ENCODE results near the gene SDR42E2. TPM values are rescaled to one million over a fixed set of nuclear protein-coding genes. Genes with fewer than 3 reads are reported as not detected.

The SDR42E2 gene
- total RNA-seq, 1 experiment from 2014 or later, result 0.05 TPM

DNA sequence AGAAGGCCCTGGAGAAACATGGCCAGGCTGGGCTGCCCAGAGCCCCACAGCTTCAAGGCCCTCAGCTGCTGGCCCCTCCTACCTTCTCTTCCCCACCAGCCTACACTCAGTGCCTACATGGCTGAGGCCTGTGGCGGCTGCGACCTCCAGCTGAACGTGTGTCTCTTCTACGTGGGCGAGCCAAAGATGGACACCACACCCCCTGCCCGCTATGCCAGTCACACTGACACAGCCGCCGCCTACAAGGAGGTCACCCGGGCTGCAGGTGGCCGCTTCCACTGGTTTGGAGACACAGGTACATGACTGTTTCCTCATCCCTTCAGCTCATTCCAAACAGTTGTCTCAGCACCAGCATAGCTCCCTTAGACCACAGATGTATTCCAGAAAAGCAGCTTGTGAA lies 29.5 kb upstream of the SDR42E2 start:
- no peak overlapping the region for H3K4me3 ChIP-seq (ENCODE audit: low read depth in 2 of 2, low read length in 2 of 2)
- DNase-seq (ENCODE audit: low read depth, low spot score), result no peak
- no TSS peak for BruUV-seq (replicated peaks)
- intact Hi-C loops (cut with micrococcal nuclease; ENCODE audit: unreplicated experiment) (no loop called here), in situ Hi-C loops (cut with HindIII; ENCODE audit: low pct_unique_long_range_greater_than_20kb, low sequenced_read_pairs) (no loop called here)
- peaks cover 4% of the 10 kb centered on the region for H3K27me3 ChIP-seq (ENCODE audit: control insufficient read depth, insufficient read depth, low read length)
- no peaks in the 10 kb centered on the region for H3K9me3 ChIP-seq (ENCODE audit: control insufficient read depth, insufficient read depth, low read depth, low read length)
- no peaks in the 10 kb centered on the region for H3K4me1 ChIP-seq (ENCODE audit: control insufficient read depth, insufficient read depth, low read length)
- ChIA-PET POLR2A (interaction anchor here (0.5 to 0.6 kb wide), 2 partner anchors 125 to 199 kb away, joined by 4 read pairs; no protein-coding TSS in a partner anchor), CTCF (interaction anchor here (0.6 kb wide), 1 partner anchor 9 kb away, joined by 5 read pairs; no protein-coding TSS in a partner anchor)
- TF ChIP-seq POLR2AphosphoS5 (IDR thresholded peaks at IDR 0.05; ENCODE audit: low read depth, low read length) (no peak), SIN3A (IDR thresholded peaks at IDR 0.05; ENCODE audit: borderline replicate concordance, insufficient read depth, low read depth, low read length) (no peak), TCF7L2 (IDR thresholded peaks at IDR 0.05; ENCODE audit: low read depth, low read length) (no peak)
- TF ChIP-seq, protein P1, sequence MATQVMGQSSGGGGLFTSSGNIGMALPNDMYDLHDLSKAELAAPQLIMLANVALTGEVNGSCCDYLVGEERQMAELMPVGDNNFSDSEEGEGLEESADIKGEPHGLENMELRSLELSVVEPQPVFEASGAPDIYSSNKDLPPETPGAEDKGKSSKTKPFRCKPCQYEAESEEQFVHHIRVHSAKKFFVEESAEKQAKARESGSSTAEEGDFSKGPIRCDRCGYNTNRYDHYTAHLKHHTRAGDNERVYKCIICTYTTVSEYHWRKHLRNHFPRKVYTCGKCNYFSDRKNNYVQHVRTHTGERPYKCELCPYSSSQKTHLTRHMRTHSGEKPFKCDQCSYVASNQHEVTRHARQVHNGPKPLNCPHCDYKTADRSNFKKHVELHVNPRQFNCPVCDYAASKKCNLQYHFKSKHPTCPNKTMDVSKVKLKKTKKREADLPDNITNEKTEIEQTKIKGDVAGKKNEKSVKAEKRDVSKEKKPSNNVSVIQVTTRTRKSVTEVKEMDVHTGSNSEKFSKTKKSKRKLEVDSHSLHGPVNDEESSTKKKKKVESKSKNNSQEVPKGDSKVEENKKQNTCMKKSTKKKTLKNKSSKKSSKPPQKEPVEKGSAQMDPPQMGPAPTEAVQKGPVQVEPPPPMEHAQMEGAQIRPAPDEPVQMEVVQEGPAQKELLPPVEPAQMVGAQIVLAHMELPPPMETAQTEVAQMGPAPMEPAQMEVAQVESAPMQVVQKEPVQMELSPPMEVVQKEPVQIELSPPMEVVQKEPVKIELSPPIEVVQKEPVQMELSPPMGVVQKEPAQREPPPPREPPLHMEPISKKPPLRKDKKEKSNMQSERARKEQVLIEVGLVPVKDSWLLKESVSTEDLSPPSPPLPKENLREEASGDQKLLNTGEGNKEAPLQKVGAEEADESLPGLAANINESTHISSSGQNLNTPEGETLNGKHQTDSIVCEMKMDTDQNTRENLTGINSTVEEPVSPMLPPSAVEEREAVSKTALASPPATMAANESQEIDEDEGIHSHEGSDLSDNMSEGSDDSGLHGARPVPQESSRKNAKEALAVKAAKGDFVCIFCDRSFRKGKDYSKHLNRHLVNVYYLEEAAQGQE (IDR thresholded peaks at IDR 0.05; ENCODE audit: insufficient read depth in 1 of 2, low read depth in 2 of 2, low read length in 1 of 2), result no peak
- TF ChIP-seq, protein P2, sequence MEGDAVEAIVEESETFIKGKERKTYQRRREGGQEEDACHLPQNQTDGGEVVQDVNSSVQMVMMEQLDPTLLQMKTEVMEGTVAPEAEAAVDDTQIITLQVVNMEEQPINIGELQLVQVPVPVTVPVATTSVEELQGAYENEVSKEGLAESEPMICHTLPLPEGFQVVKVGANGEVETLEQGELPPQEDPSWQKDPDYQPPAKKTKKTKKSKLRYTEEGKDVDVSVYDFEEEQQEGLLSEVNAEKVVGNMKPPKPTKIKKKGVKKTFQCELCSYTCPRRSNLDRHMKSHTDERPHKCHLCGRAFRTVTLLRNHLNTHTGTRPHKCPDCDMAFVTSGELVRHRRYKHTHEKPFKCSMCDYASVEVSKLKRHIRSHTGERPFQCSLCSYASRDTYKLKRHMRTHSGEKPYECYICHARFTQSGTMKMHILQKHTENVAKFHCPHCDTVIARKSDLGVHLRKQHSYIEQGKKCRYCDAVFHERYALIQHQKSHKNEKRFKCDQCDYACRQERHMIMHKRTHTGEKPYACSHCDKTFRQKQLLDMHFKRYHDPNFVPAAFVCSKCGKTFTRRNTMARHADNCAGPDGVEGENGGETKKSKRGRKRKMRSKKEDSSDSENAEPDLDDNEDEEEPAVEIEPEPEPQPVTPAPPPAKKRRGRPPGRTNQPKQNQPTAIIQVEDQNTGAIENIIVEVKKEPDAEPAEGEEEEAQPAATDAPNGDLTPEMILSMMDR (IDR thresholded peaks at IDR 0.05), result no peak
- ATAC-seq, result no peak
- no peaks in the 10 kb centered on the region for H3K36me3 ChIP-seq (ENCODE audit: control insufficient read depth, insufficient read depth, low read length)
- H3K27ac ChIP-seq (ENCODE audit: low read length), result no peak overlapping the region

DNA sequence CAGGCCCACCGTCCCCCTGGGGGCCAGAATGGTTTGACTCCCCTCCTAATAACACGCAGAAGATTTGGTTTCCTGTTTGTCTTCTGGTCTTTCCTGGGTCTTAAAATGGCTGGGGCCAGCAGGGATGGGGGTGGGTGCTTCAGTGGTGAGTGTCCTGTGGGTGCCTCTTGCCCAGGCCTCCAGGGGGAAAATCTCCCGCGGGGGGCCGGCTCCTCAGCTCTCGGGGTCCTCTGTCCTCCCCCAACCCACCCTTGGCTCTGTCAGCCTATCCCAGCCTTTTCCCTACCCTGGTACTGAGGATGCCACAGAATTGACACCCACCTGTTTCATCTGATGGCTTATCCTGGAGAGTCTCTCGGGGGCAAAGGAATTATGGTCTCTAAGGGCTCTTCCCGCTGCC lies 23.8 kb upstream of the SDR42E2 start:
- no peaks in the 10 kb centered on the region for H3K36me3 ChIP-seq (ENCODE audit: control insufficient read depth, insufficient read depth, low read length)
- no peak overlapping the region for H3K4me3 ChIP-seq (ENCODE audit: low read depth in 2 of 2, low read length in 2 of 2)
- no TSS peak for BruUV-seq (replicated peaks)
- no peaks in the 10 kb centered on the region for H3K4me1 ChIP-seq (ENCODE audit: control insufficient read depth, insufficient read depth, low read length)
- peaks cover 4% of the 10 kb centered on the region for H3K27me3 ChIP-seq (ENCODE audit: control insufficient read depth, insufficient read depth, low read length)
- intact Hi-C loops (cut with micrococcal nuclease; ENCODE audit: unreplicated experiment), result no loop called here
- TF ChIP-seq, protein P1 (IDR thresholded peaks at IDR 0.05; ENCODE audit: insufficient read depth in 1 of 2, low read depth in 2 of 2, low read length in 1 of 2), result no peak
- TF ChIP-seq POLR2AphosphoS5 (IDR thresholded peaks at IDR 0.05; ENCODE audit: low read depth, low read length) (no peak), TCF7L2 (IDR thresholded peaks at IDR 0.05; ENCODE audit: low read depth, low read length) (no peak), SIN3A (IDR thresholded peaks at IDR 0.05; ENCODE audit: borderline replicate concordance, insufficient read depth, low read depth, low read length) (no peak)
- TF ChIP-seq, protein P2 (IDR thresholded peaks at IDR 0.05), result no peak
- in situ Hi-C loops (cut with HindIII; ENCODE audit: low pct_unique_long_range_greater_than_20kb, low sequenced_read_pairs), result no loop called here
- DNase-seq (ENCODE audit: low read depth, low spot score) (no peak), ATAC-seq (no peak)
- no peaks in the 10 kb centered on the region for H3K9me3 ChIP-seq (ENCODE audit: control insufficient read depth, insufficient read depth, low read depth, low read length)
- POLR2A ChIA-PET, result no interaction called here
- no peak overlapping the region for H3K27ac ChIP-seq (ENCODE audit: low read length)
- CTCF ChIA-PET, result no interaction called here
